ENCODE results near the gene SNX11. TPM values are rescaled to one million over a fixed set of nuclear protein-coding genes. Genes with fewer than 3 reads are reported as not detected.

The SNX11 gene
- total RNA-seq, 4 donors from 2014 or later = 8.4 to 16.4 (median 13.1) TPM

GRCh38 chr17:48148854-48149786 is 41.6 kb downstream of the SNX11 start:
- H3K4me1 ChIP-seq = no peaks in the 10 kb centered on the region
- 56% methylated on average over 16 of the region's 16 CpGs for WGBS
- no peaks in the 10 kb centered on the region for H3K9me3 ChIP-seq
- no peak overlapping the region for H3K27ac ChIP-seq
- no peak for DNase-seq (ENCODE audit: low spot score in 2 of 2)
- peaks cover 73% of the 10 kb centered on the region for H3K27me3 ChIP-seq
- TF ChIP-seq POLR2AphosphoS5 (IDR thresholded peaks at IDR 0.05) (no peak), EP300 (IDR thresholded peaks at IDR 0.05) (no peak), POLR2A (IDR thresholded peaks at IDR 0.05) (no peak)
- TF ChIP-seq, protein P1, sequence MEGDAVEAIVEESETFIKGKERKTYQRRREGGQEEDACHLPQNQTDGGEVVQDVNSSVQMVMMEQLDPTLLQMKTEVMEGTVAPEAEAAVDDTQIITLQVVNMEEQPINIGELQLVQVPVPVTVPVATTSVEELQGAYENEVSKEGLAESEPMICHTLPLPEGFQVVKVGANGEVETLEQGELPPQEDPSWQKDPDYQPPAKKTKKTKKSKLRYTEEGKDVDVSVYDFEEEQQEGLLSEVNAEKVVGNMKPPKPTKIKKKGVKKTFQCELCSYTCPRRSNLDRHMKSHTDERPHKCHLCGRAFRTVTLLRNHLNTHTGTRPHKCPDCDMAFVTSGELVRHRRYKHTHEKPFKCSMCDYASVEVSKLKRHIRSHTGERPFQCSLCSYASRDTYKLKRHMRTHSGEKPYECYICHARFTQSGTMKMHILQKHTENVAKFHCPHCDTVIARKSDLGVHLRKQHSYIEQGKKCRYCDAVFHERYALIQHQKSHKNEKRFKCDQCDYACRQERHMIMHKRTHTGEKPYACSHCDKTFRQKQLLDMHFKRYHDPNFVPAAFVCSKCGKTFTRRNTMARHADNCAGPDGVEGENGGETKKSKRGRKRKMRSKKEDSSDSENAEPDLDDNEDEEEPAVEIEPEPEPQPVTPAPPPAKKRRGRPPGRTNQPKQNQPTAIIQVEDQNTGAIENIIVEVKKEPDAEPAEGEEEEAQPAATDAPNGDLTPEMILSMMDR (IDR thresholded peaks at IDR 0.05) = no peak
- no peaks in the 10 kb centered on the region for H3K36me3 ChIP-seq
- H3K4me3 ChIP-seq = no peak overlapping the region

DNA sequence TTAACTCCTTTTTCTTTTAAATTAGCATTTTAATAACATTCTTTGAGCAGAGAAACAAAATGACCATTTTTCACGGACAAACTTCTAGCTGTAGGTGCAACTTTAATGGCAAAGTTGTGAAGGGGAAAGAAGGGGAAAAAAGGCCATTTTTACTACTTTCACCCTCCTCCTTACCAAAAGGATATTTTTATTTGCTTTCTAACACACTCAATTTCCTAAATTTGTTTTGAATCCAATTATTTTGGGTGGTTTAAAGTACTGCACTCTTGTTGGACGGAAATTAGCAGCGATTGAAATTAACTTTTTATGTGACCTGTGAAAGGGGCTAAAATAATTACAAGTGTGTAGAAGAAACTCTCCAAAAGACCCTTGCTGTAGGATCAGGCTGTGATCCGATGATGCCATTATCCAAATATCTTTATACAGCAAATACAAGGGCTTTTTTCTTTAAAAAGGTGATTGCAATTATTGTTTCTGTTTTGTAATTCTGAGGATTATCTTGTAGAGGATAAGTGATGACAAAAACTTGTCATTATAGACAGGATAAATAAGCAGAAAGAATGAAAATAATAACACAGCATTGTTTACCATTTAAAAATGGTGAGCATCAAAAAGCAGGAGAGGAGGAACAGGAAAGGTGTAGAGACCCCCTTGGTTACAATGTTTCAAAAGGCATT is 42.4 kb downstream of the SNX11 start:
- H3K4me3 ChIP-seq = no peak overlapping the region
- H3K27me3 ChIP-seq = peaks cover 73% of the 10 kb centered on the region
- no peaks in the 10 kb centered on the region for H3K36me3 ChIP-seq
- H3K27ac ChIP-seq = no peak overlapping the region
- 85% methylated on average over 4 of the region's 4 CpGs for WGBS
- no peaks in the 10 kb centered on the region for H3K4me1 ChIP-seq
- TF ChIP-seq POLR2AphosphoS5 (IDR thresholded peaks at IDR 0.05) (no peak), POLR2A (IDR thresholded peaks at IDR 0.05) (no peak), EP300 (IDR thresholded peaks at IDR 0.05) (no peak)
- TF ChIP-seq, protein P1 (IDR thresholded peaks at IDR 0.05) = no peak
- no peaks in the 10 kb centered on the region for H3K9me3 ChIP-seq
- DNase-seq (ENCODE audit: low spot score in 2 of 2) = no peak

GRCh38 chr17:48150597-48151001 is 43.0 kb downstream of the SNX11 start:
- no peak for DNase-seq (ENCODE audit: low spot score in 2 of 2)
- Histone ChIP-seq H3K4me1 (no peaks in the 10 kb centered on the region), H3K36me3 (no peaks in the 10 kb centered on the region), H3K4me3 (no peak overlapping the region), H3K27me3 (peaks cover 79% of the 10 kb centered on the region), H3K27ac (no peak overlapping the region), H3K9me3 (no peaks in the 10 kb centered on the region)
- TF ChIP-seq, protein P1 (IDR thresholded peaks at IDR 0.05) = no peak
- TF ChIP-seq POLR2A (IDR thresholded peaks at IDR 0.05) (no peak), EP300 (IDR thresholded peaks at IDR 0.05) (no peak), POLR2AphosphoS5 (IDR thresholded peaks at IDR 0.05) (no peak)
- WGBS = 66% methylated on average over 11 of the region's 11 CpGs

- H3K27me3 ChIP-seq = peaks cover 76% of the 10 kb centered on the region
- no peak overlapping the region for H3K4me3 ChIP-seq
- no peak for TF ChIP-seq POLR2A (IDR thresholded peaks at IDR 0.05)
- TF ChIP-seq, protein P1 (IDR thresholded peaks at IDR 0.05) = no peak
- no peak for TF ChIP-seq POLR2AphosphoS5 (IDR thresholded peaks at IDR 0.05)
- TF ChIP-seq EP300 (IDR thresholded peaks at IDR 0.05) = no peak
- 80% methylated on average over 3 of the region's 3 CpGs for WGBS
- H3K36me3 ChIP-seq = no peaks in the 10 kb centered on the region
- no peak overlapping the region for H3K27ac ChIP-seq
- no peak for DNase-seq (ENCODE audit: low spot score in 2 of 2)
- H3K9me3 ChIP-seq = no peaks in the 10 kb centered on the region
- no peaks in the 10 kb centered on the region for H3K4me1 ChIP-seq
Measured at GRCh38 chr17:48151220-48151619, 43.7 kb downstream of the SNX11 start.

GRCh38 chr17:48152289-48152688 is 44.7 kb downstream of the SNX11 start:
- no peaks in the 10 kb centered on the region for H3K9me3 ChIP-seq
- peaks cover 71% of the 10 kb centered on the region for H3K27me3 ChIP-seq
- WGBS = 70% methylated on average over 4 of the region's 4 CpGs
- no peak overlapping the region for H3K4me3 ChIP-seq
- no peaks in the 10 kb centered on the region for H3K36me3 ChIP-seq
- H3K27ac ChIP-seq = no peak overlapping the region
- TF ChIP-seq, protein P1 (IDR thresholded peaks at IDR 0.05) = no peak
- TF ChIP-seq EP300 (IDR thresholded peaks at IDR 0.05) (no peak), POLR2A (IDR thresholded peaks at IDR 0.05) (no peak), POLR2AphosphoS5 (IDR thresholded peaks at IDR 0.05) (no peak)
- H3K4me1 ChIP-seq = no peaks in the 10 kb centered on the region
- DNase-seq (ENCODE audit: low spot score in 2 of 2) = no peak

All from suprapubic skin (tissue), 4 donors.